HepG2 (cell line): ENCODE measurements around the gene DHRS12. TPM values are rescaled to one million over a fixed set of nuclear protein-coding genes. Genes with fewer than 3 reads are reported as not detected.

Experiments
- ATAC-seq: fragments of 200-7000 bp; cut with Tn5 transposase; 3 replicates; pipeline ENCODE4 v1.9.1; 2020; ENCODE audit warnings: mild to moderate bottlenecking, moderate library complexity
- BruUV-seq: library from RNA; stranded (reverse); fragments of 400-500 nt; replicated peaks from 2 replicates; lab custom pipeline; 2021; lab: Mats Ljungman, UMichigan
- CTCF ChIA-PET: fragments of 300-600 bp; formaldehyde crosslinking; extraction: SDS; loops from one replicate; lab custom pipeline; 2021; ENCODE audit warnings: low total read pairs, inconsistent platforms, low intra/inter-chr PET ratio; lab: Yijun Ruan, JAX
- POLR2A ChIA-PET: fragments of 350-600 bp; sonication (Branson Sonifier 250); formaldehyde crosslinking; loops from one replicate; lab custom pipeline; 2020; ENCODE audit warnings: antibody characterized with exemption, inconsistent platforms; lab: Yijun Ruan, JAX
- DNase-seq: peaks from one replicate; pipeline ENCODE4 v3.0.0-alpha.2; 2015; ENCODE audit warnings: low spot score
- FAIRE-seq: peaks from 3 replicates; lab custom pipeline; 2011; peaks lifted over from hg19 to GRCh38; lab: Jason Lieb, UNC
- H2AFZ ChIP-seq: one replicate; pipeline ENCODE4 v1.6.1; 2011; ENCODE audit warnings: low read length, inconsistent platforms
- H3K27ac ChIP-seq: fragments of 300-600 bp; 3 replicates; pipeline ENCODE4 v1.8.0; 2011; ENCODE audit warnings: mixed run types, mild to moderate bottlenecking, mixed read lengths, low read length, inconsistent platforms; ENCODE audit not compliant: insufficient read depth; ENCODE audit errors: extremely low read length
- H3K27me3 ChIP-seq, 2 experiments: fragments of 200-600 bp in 1 of 2; 2 replicates in 1 of 2; 3 replicates in 1 of 2; pipeline versions ENCODE4 v1.6.0 to v1.8.0; 2011; ENCODE audit warnings: low read length in 2 of 2, mild to moderate bottlenecking in 2 of 2, moderate library complexity in 2 of 2, inconsistent platforms in 1 of 2; ENCODE audit not compliant: insufficient read depth in 2 of 2, control insufficient read depth in 1 of 2
- H3K36me3 ChIP-seq, 2 experiments: fragments of 200-600 bp in 1 of 2; replicated peaks in 1 of 2; 2 replicates in 1 of 2; 3 replicates in 1 of 2; pipeline versions ENCODE4 v1.5.1 to v1.8.0; 2011; ENCODE audit warnings: low read length in 2 of 2, inconsistent platforms in 1 of 2; ENCODE audit not compliant: insufficient read depth in 2 of 2, control insufficient read depth in 1 of 2
- H3K4me1 ChIP-seq: 2 replicates; pipeline ENCODE4 v1.5.1; 2012; ENCODE audit warnings: low read length, inconsistent platforms; ENCODE audit not compliant: insufficient read depth
- H3K4me2 ChIP-seq: 2 replicates; pipeline ENCODE4 v1.6.0; 2011; ENCODE audit warnings: low read depth, low read length, inconsistent platforms
- H3K4me3 ChIP-seq, 3 experiments: fragments of 200-600 bp in 1 of 3; sonication (generic), shearing (Covaris generic) in 1 of 3; replicated peaks in 1 of 3; 2 replicates each; pipeline ENCODE4 v1.5.1; 2011 to 2016; ENCODE audit warnings: low read length in 3 of 3, inconsistent platforms in 2 of 3, low read depth in 2 of 3, mild to moderate bottlenecking in 2 of 3, control low read depth in 1 of 3, mixed read lengths in 1 of 3; ENCODE audit not compliant: insufficient read depth in 1 of 3
- H3K79me2 ChIP-seq: one replicate; pipeline ENCODE4 v1.6.1; 2011; ENCODE audit warnings: low read length, inconsistent platforms; ENCODE audit not compliant: insufficient read depth
- H3K9ac ChIP-seq: 2 replicates; pipeline ENCODE4 v1.6.0; 2011; ENCODE audit warnings: mild to moderate bottlenecking, low read depth, low read length, inconsistent platforms; ENCODE audit not compliant: insufficient read depth
- H3K9me3 ChIP-seq: 2 replicates; pipeline ENCODE4 v1.5.1; 2012; ENCODE audit warnings: mild to moderate bottlenecking, low read length
- H4K20me1 ChIP-seq: 2 replicates; pipeline ENCODE4 v1.6.0; 2011; ENCODE audit warnings: inconsistent platforms, mild to moderate bottlenecking, low read length, moderate library complexity; ENCODE audit not compliant: insufficient read depth
- DR1 ChIP-seq: sonication (generic); formaldehyde crosslinking; IDR thresholded peaks from 2 replicates; pipeline ENCODE4 v1.8.0; 2021; ENCODE audit warnings: mild to moderate bottlenecking, missing genetic modification reagents, inconsistent platforms
- HMGA1 ChIP-seq: sonication (generic); formaldehyde crosslinking; conservative IDR thresholded peaks from 2 replicates; pipeline ENCODE4 v1.4.0; 2020; ENCODE audit warnings: missing genetic modification reagents
- PHF8 ChIP-seq: sonication (generic); formaldehyde crosslinking; IDR thresholded peaks from 2 replicates; pipeline ENCODE4 v1.5.0; 2020; ENCODE audit warnings: missing genetic modification reagents
- PTBP1 ChIP-seq: fragments of 200-400 bp; formaldehyde crosslinking; IDR thresholded peaks from 2 replicates; pipeline ENCODE4 v1.6.1; 2018; ENCODE audit warnings: low read length, low read depth; ENCODE audit not compliant: poor library complexity, severe bottlenecking
- ZNF296 ChIP-seq: sonication (generic); formaldehyde crosslinking; conservative IDR thresholded peaks from 2 replicates; pipeline ENCODE4 v1.5.0; 2020; ENCODE audit warnings: mild to moderate bottlenecking, missing genetic modification reagents
- ZNF44 ChIP-seq: sonication (generic); formaldehyde crosslinking; IDR thresholded peaks from 2 replicates; pipeline ENCODE4 v1.5.1; 2020; ENCODE audit warnings: mild to moderate bottlenecking, missing genetic modification reagents
- ZNF468 ChIP-seq: sonication (generic); formaldehyde crosslinking; IDR thresholded peaks from 2 replicates; pipeline ENCODE4 v1.8.0; 2022; ENCODE audit warnings: mild to moderate bottlenecking, moderate library complexity, missing genetic modification reagents
- WGBS: methylation state at CpG from one replicate; pipeline ENCODE4 v1.1.6; 2017; ENCODE audit warnings: low lambda C conversion rate; 5-methylcytosine and 5-hydroxymethylcytosine counted together
- in situ Hi-C: cut with HindIII; loops from 2 replicates; pipeline ENCODE4 v1.10.0; 2017; ENCODE audit warnings: low pct_unique_long_range_greater_than_20kb; ENCODE audit not compliant: extremely low pct_ligation_motif_present
- intact Hi-C: fragments of 100-400 bp; cut with micrococcal nuclease; formaldehyde crosslinking; loops from one replicate; pipeline ENCODE4 v1.10.0; 2022; ENCODE audit not compliant: unreplicated experiment
- polyA plus RNA-seq, 8 experiments: library from polyadenylated mRNA; depleted of rRNA in 3 of 8; stranded (reverse) in 7 of 8; unstranded in 1 of 8; fragments of >200 nt; fragmentation: Illumina TruSeq in 4 of 8; extraction: Trizol in 4 of 8; gene quantifications; 2 replicates each; pipeline versions ENCODE4 v1.2.1 to v1.2.3, GENCODE V29; 2011 to 2016; ENCODE audit warnings: low read depth in 4 of 8, missing spikeins in 1 of 8, mixed read lengths in 1 of 8; ENCODE audit not compliant: insufficient read depth in 1 of 8
- total RNA-seq, 5 experiments: library from RNA; depleted of rRNA; stranded (reverse); fragments of >200 nt; fragmentation: Illumina TruSeq; extraction: Trizol; gene quantifications; 2 replicates each; pipeline ENCODE4 v1.2.3, GENCODE V29; 2016; ENCODE audit warnings: low read depth in 1 of 5
- TF ChIP-seq, protein P1 (sequence below): sonication (generic); formaldehyde crosslinking; IDR thresholded peaks from 2 replicates; pipeline ENCODE4 v1.4.0; 2020; ENCODE audit warnings: missing genetic modification reagents
- TF ChIP-seq, protein P2 (sequence below): sonication (generic); formaldehyde crosslinking; IDR thresholded peaks from 2 replicates; pipeline ENCODE4 v1.4.0; 2020; ENCODE audit warnings: missing genetic modification reagents
- TF ChIP-seq, protein P3 (sequence below): sonication (generic); formaldehyde crosslinking; IDR thresholded peaks from 2 replicates; pipeline ENCODE4 v1.9.0; 2021; ENCODE audit warnings: missing genetic modification reagents, borderline replicate concordance
- TF ChIP-seq, protein P4 (sequence below): sonication (generic); formaldehyde crosslinking; IDR thresholded peaks from 2 replicates; pipeline ENCODE4 v1.4.0; 2020; ENCODE audit warnings: low read depth, mild to moderate bottlenecking, missing genetic modification reagents
- TF ChIP-seq, protein P5 (sequence below): sonication (generic); formaldehyde crosslinking; IDR thresholded peaks from 2 replicates; pipeline ENCODE4 v1.8.1; 2023; ENCODE audit warnings: mild to moderate bottlenecking, missing genetic modification reagents
- TF ChIP-seq, protein P6 (sequence below), 2 experiments: sonication (generic) in 1 of 2; formaldehyde crosslinking in 1 of 2; IDR thresholded peaks; 2 replicates each; pipeline versions ENCODE4 v1.6.1 to v1.9.0; 2014 to 2022; ENCODE audit warnings: antibody characterized with exemption in 1 of 2, borderline replicate concordance in 1 of 2, inconsistent platforms in 1 of 2, low read depth in 1 of 2, missing genetic modification reagents in 1 of 2

DHRS12 gene
- total and polyA plus RNA-seq, 2 of the 13 experiments (the other 11 are each of a cell fraction or from before 2014, with no cell fraction given): 7.2 to 8.4 TPM

DNA sequence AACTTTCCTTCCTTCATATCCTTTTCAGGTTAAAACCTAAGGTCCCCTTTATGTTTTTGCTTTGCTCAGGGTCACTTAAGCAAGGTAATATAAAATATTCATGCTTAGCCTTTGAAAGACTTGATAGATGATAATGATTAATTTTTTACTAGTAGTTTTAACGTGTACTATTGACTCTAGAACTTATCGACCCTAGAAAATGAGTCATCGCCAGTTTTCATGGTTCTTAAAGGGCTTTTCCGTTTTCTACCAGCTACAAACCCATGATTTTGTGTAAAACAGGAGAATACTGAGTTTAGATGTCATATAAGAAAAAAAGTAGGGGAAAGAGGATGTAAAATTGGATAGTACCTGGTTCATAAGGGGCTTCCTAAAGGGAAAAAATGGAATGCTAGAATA lies 75.7 kb downstream of the DHRS12 start:
- CTCF ChIA-PET: no interaction called here
- Histone ChIP-seq H3K4me3 (no peak overlapping the region), H2AFZ (no peak overlapping the region), H3K4me2 (no peak overlapping the region), H3K27me3 (no peaks in the 10 kb centered on the region), H3K9ac (no peak overlapping the region), H4K20me1 (no peaks in the 10 kb centered on the region), H3K4me1 (peaks cover 37% of the 10 kb centered on the region), H3K9me3 (no peaks in the 10 kb centered on the region), H3K27ac (no peak overlapping the region), H3K79me2 (no peaks in the 10 kb centered on the region), H3K36me3 (peaks cover 10 to 52% of the 10 kb centered on the region in 2 experiments)
- FAIRE-seq (no peak), DNase-seq (no peak), ATAC-seq (no peak)
- in situ Hi-C loops (no loop called here), intact Hi-C loops (no loop called here)
- no TSS peak for BruUV-seq
- POLR2A ChIA-PET: no interaction called here
- 90% methylated on average over 4 of the region's 4 CpGs for WGBS
- TF ChIP-seq, protein P1, sequence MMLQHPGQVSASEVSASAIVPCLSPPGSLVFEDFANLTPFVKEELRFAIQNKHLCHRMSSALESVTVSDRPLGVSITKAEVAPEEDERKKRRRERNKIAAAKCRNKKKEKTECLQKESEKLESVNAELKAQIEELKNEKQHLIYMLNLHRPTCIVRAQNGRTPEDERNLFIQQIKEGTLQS (CRISPR knock-in tag): no peak
- TF ChIP-seq PHF8 (CRISPR knock-in tag) (no peak), PTBP1 (no peak), ZNF468 (CRISPR knock-in tag) (no peak), HMGA1 (no peak), DR1 (CRISPR knock-in tag) (no peak), ZNF296 (CRISPR knock-in tag) (no peak), ZNF44 (no peak)
- TF ChIP-seq, protein P2, sequence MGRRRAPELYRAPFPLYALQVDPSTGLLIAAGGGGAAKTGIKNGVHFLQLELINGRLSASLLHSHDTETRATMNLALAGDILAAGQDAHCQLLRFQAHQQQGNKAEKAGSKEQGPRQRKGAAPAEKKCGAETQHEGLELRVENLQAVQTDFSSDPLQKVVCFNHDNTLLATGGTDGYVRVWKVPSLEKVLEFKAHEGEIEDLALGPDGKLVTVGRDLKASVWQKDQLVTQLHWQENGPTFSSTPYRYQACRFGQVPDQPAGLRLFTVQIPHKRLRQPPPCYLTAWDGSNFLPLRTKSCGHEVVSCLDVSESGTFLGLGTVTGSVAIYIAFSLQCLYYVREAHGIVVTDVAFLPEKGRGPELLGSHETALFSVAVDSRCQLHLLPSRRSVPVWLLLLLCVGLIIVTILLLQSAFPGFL (CRISPR knock-in tag): no peak
- TF ChIP-seq, protein P3, sequence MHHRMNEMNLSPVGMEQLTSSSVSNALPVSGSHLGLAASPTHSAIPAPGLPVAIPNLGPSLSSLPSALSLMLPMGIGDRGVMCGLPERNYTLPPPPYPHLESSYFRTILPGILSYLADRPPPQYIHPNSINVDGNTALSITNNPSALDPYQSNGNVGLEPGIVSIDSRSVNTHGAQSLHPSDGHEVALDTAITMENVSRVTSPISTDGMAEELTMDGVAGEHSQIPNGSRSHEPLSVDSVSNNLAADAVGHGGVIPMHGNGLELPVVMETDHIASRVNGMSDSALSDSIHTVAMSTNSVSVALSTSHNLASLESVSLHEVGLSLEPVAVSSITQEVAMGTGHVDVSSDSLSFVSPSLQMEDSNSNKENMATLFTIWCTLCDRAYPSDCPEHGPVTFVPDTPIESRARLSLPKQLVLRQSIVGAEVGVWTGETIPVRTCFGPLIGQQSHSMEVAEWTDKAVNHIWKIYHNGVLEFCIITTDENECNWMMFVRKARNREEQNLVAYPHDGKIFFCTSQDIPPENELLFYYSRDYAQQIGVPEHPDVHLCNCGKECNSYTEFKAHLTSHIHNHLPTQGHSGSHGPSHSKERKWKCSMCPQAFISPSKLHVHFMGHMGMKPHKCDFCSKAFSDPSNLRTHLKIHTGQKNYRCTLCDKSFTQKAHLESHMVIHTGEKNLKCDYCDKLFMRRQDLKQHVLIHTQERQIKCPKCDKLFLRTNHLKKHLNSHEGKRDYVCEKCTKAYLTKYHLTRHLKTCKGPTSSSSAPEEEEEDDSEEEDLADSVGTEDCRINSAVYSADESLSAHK: no peak
- TF ChIP-seq, protein P4, sequence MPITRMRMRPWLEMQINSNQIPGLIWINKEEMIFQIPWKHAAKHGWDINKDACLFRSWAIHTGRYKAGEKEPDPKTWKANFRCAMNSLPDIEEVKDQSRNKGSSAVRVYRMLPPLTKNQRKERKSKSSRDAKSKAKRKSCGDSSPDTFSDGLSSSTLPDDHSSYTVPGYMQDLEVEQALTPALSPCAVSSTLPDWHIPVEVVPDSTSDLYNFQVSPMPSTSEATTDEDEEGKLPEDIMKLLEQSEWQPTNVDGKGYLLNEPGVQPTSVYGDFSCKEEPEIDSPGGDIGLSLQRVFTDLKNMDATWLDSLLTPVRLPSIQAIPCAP (CRISPR knock-in tag): no peak
- TF ChIP-seq, protein P5, sequence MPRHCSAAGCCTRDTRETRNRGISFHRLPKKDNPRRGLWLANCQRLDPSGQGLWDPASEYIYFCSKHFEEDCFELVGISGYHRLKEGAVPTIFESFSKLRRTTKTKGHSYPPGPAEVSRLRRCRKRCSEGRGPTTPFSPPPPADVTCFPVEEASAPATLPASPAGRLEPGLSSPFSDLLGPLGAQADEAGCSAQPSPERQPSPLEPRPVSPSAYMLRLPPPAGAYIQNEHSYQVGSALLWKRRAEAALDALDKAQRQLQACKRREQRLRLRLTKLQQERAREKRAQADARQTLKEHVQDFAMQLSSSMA: no peak
- TF ChIP-seq, protein P6, sequence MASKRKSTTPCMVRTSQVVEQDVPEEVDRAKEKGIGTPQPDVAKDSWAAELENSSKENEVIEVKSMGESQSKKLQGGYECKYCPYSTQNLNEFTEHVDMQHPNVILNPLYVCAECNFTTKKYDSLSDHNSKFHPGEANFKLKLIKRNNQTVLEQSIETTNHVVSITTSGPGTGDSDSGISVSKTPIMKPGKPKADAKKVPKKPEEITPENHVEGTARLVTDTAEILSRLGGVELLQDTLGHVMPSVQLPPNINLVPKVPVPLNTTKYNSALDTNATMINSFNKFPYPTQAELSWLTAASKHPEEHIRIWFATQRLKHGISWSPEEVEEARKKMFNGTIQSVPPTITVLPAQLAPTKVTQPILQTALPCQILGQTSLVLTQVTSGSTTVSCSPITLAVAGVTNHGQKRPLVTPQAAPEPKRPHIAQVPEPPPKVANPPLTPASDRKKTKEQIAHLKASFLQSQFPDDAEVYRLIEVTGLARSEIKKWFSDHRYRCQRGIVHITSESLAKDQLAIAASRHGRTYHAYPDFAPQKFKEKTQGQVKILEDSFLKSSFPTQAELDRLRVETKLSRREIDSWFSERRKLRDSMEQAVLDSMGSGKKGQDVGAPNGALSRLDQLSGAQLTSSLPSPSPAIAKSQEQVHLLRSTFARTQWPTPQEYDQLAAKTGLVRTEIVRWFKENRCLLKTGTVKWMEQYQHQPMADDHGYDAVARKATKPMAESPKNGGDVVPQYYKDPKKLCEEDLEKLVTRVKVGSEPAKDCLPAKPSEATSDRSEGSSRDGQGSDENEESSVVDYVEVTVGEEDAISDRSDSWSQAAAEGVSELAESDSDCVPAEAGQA (IDR thresholded peaks at IDR 0.05; ENCODE audit: low read depth): no peak
- TF ChIP-seq, protein P6 (CRISPR knock-in tag; IDR thresholded peaks at IDR 0.05; ENCODE audit: borderline replicate concordance): no peak
